ENCODE results near the gene EXOG.

- TF ChIP-seq POLR2A (IDR thresholded peaks at IDR 0.05; ENCODE audit: low read depth) (no peak), EP300 (IDR thresholded peaks at IDR 0.05) (no peak)
- TF ChIP-seq, protein P1, sequence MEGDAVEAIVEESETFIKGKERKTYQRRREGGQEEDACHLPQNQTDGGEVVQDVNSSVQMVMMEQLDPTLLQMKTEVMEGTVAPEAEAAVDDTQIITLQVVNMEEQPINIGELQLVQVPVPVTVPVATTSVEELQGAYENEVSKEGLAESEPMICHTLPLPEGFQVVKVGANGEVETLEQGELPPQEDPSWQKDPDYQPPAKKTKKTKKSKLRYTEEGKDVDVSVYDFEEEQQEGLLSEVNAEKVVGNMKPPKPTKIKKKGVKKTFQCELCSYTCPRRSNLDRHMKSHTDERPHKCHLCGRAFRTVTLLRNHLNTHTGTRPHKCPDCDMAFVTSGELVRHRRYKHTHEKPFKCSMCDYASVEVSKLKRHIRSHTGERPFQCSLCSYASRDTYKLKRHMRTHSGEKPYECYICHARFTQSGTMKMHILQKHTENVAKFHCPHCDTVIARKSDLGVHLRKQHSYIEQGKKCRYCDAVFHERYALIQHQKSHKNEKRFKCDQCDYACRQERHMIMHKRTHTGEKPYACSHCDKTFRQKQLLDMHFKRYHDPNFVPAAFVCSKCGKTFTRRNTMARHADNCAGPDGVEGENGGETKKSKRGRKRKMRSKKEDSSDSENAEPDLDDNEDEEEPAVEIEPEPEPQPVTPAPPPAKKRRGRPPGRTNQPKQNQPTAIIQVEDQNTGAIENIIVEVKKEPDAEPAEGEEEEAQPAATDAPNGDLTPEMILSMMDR (IDR thresholded peaks at IDR 0.05) = no peak
These were observed 46.5 kb downstream of the EXOG start for GRCh38 chr3:38542401-38543298.
